Stimulated activated CD4-positive, alpha-beta T cell treated with anti-CD3 and anti-CD28 coated beads, Interleukin-1b, Interleukin-23, amount 100 ng/mL, for 24 hours (primary cell): ENCODE results near the gene TCERG1L.
"Not testable (repeated sequence)": the region's sequence is repeated elsewhere in the genome, so short reads cannot be mapped to it uniquely, and the experiment has no call there.

Source experiments
- DNase-seq, 4 experiments: peaks; one replicate each; pipeline ENCODE4 v3.0.0-alpha.2; 2020; ENCODE audit warnings: low read depth in 4 of 4, low spot score in 1 of 4

The TCERG1L gene

GRCh38 chr10:131167036-131167860 lies 144.3 kb downstream of the TCERG1L start:
- no peak for DNase-seq

GRCh38 chr10:131166486-131166885 lies 145.0 kb downstream of the TCERG1L start:
- DNase-seq: no peak

GRCh38 chr10:131165092-131165491 lies 146.4 kb downstream of the TCERG1L start:
- DNase-seq: no peak

- no peak for DNase-seq
These were observed 148.4 kb downstream of the TCERG1L start for GRCh38 chr10:131162866-131163843.

GRCh38 chr10:131162211-131162610 lies 149.3 kb downstream of the TCERG1L start:
- no peak for DNase-seq

- no peak for DNase-seq
These were observed 150.4 kb downstream of the TCERG1L start for GRCh38 chr10:131161087-131161486.

- no peak for DNase-seq
These were observed 151.2 kb downstream of the TCERG1L start for GRCh38 chr10:131160219-131160875.

GRCh38 chr10:131159771-131160170 lies 151.8 kb downstream of the TCERG1L start:
- DNase-seq: no peak

GRCh38 chr10:131158695-131159094 lies 152.8 kb downstream of the TCERG1L start:
- no peak for DNase-seq

GRCh38 chr10:131157899-131158298 lies 153.6 kb downstream of the TCERG1L start:
- no peak for DNase-seq

- no peak for DNase-seq
These were observed 155.7 kb downstream of the TCERG1L start for GRCh38 chr10:131155876-131156230.

- no peak for DNase-seq
These were observed 156.2 kb downstream of the TCERG1L start for GRCh38 chr10:131155218-131155875.

GRCh38 chr10:131154306-131155025 lies 157.1 kb downstream of the TCERG1L start:
- no peak for DNase-seq

GRCh38 chr10:131152456-131152855 lies 159.1 kb downstream of the TCERG1L start:
- not testable (repeated sequence) for DNase-seq

GRCh38 chr10:131150126-131150525 lies 161.4 kb downstream of the TCERG1L start:
- no peak for DNase-seq

- DNase-seq: no peak
These were observed 161.9 kb downstream of the TCERG1L start for GRCh38 chr10:131149586-131149985.

GRCh38 chr10:131149111-131149510 lies 162.4 kb downstream of the TCERG1L start:
- no peak for DNase-seq

GRCh38 chr10:131148270-131148669 lies 163.3 kb downstream of the TCERG1L start:
- no peak for DNase-seq

GRCh38 chr10:131147301-131147975 lies 164.1 kb downstream of the TCERG1L start:
- DNase-seq: no peak

GRCh38 chr10:131146790-131147189 lies 164.7 kb downstream of the TCERG1L start:
- DNase-seq: no peak
